Endometrial microvascular endothelial cells (primary cell): ENCODE results near the gene RPS27. TPM values are rescaled to one million over a fixed set of nuclear protein-coding genes. Genes with fewer than 3 reads are reported as not detected.

ENCODE experiments used
- in situ Hi-C: cut with HindIII; loops from 2 replicates; pipeline ENCODE4 v1.10.0; 2017; ENCODE audit warnings: low sequenced_read_pairs, low pct_unique_long_range_greater_than_20kb; ENCODE audit errors: inconsistent ontology term
- total RNA-seq: library from RNA; depleted of rRNA; stranded (reverse); fragments of >200 nt; gene quantifications from one replicate; pipeline ENCODE4 v1.2.3, GENCODE V29; 2015; ENCODE audit errors: inconsistent ontology term

RPS27 gene
- 940 TPM for total RNA-seq

- in situ Hi-C loops: no loop called here
Measured at GRCh38 chr1:153990468-153991150, at the start of gene RPS27. Gene RPS27, plus strand, starts transcription at chr1:153990762. Its CDS starts 35 bp downstream, at chr1:153990797.

DNA sequence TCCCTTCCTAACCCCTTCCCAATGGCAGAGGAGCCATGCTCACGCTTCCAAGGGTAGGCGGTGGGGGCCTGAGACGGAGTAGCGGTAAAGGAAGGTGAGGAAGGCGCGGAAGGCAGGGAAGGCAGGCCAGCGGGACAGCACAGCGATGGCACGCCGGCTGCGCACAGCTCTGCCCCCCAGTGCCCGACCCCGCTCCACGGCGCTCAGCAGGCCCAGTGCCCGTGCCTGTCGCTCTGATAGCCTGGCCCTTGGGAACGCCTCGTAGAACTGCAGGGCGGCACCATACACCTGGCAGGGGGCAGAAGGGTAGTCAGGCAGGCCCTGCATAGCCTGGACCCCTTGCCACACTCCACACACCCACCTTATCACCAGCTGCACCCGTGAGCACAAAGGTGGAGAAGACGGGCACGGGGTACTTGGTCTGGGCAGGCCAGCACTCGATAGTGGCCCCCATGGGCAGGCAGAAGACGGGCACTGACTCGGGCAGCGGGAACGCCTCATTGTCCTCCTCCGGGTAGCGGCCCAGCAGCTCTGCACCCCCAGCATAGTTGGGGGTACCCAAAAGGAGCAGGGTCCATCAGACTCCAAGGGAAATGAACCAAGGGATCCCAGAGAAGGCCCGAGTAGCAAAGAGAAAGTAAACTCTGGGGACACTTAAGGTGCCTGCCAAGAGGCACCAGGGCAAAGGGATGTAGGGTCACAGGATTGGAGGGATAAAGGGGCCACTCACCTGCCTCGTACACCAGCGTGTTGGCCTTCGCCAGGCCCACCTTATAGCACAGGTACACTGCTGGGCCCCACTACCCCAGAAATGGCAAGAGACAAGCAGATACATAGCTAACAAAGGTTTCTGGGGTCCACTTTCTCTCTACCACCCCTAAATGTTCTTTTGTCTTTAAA lies 48.5 kb upstream of the RPS27 start:
- in situ Hi-C loops: no loop called here

DNA sequence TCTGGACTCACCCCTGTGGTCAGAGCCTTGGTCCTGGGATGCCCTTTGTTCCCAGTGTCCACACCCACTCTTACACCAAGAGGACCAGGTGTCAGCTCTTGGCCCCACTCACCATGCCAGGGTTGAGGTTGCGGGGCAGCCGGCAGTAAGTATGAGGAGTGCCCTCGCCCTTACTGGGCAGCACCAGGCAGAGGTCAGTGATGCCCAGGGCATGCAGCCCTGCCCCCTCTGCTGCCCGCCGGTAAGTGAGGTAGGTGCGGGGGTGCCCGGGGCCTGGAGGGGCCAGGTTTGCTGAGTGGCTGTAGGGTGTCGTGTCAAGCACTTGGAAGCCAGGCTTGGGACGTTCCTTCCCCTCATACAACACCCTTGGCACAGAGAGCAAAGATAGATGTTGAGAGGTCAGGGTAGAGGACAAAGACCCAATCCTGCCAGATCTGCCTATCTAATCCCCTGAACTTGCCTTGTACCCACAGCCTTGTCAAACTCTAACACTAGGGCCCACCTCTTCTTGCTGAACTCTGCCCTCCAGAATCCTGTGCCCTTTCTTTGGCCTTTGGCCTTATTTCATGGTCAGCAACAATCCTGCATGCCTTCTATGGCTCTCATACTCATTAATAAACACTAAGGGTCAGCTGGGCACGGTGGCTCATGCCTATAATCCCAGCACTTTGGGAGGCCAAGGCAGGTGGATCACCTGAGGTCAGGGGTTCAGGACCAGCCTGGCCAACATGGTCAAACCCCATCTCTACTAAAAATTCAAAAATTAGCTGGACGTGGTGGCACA lies 47.6 kb upstream of the RPS27 start:
- in situ Hi-C loops: no loop called here

DNA sequence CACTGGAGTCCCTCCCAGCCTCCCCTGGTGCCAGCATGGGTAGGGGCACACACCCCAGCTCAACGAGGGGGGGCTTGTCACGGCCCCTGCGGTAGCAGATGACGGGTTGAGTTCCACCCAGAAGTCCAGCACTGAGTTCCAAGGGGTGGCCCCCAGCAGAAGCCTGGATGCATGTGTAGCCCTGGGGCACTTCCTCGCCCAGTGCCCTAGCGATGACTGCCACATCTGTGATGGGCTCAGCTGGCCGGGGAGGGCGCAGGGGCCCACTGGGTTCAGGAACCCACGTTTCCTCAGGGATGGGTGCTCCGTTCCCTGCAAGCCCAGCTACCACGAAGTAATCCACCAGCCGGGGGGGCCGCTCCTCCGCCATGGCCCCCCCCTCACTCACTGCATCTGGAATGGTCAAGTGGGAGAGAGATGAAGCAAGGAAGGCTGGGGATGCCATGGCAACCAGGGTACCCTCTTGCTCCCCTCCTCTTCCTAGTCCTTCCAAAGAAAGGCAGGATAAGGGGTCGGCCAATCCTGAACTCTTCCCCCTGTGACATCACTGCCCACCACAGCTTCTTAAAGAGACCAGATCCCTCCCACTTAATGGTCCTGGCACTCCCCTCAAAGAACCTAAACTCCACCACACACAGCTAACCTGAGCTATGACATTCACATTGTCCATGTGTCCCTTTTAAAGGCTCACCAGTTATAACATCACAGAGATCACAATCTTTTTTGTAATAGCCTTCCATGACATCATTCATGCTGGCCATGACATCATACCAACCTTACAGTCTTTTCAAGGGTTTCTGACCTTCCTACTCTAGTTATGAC lies 46.3 kb upstream of the RPS27 start:
- in situ Hi-C loops: no loop called here

DNA sequence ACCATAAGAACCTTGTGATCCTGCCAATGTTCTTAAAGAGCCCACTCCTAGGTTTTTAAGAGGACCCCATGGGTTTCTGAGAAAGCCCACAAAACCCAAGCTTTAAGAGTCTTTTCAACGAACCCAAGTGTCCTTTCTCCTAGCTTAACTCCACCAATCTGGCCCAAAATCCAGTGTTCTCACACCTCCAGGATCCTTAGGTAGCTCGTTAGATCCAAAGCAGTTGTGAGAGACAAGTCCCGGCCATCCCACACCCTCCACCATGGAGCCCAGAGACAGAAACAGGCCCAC lies 45.8 kb upstream of the RPS27 start:
- in situ Hi-C loops: no loop called here

GRCh38 chr1:153945131-153945794 lies 45.3 kb upstream of the RPS27 start:
- in situ Hi-C loops: no loop called here

DNA sequence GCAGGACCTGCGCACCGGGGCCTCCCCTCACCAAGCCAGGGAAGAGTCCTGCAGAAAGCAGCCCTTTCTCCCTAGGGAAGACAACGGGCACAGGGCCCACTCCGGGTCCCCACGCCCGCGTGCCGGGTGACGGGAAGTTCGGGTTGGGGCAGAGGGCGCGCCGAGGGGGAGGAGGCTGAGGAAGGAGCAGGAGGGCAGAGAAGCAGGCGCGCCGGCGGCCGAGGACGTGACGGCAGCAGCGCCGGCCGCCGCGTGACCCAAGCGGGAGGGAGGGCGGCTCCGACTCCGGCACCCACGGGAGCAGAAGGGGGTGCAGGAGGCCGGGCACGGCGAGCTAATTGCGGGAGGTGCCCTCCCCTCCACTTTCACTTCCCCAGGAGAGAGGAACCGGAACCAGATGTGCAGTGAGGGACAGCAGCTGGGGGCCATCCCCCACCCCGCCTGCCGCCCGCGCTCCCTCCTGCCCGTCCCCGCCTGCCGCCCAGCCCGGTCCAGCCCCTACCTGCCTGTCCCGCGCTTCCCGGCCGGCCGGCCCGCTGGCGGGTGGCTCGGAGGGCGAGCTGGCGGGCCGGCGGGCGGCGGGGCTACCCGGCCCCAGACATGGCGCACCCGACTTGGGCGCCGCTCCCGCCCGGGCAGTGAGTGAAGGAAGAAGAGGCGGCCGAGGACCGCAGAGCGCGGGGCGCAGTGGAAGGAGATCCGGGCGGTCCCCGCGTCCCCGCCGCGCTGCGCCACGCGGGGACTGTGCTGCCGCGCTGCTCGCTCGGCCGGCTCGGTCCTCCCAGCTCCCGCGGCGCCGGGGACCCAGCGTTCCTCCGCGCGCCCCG lies 44.6 kb upstream of the RPS27 start:
- in situ Hi-C loops: no loop called here

GRCh38 chr1:153946622-153947241 lies 43.8 kb upstream of the RPS27 start, which contains the start of gene DENND4B:
Gene DENND4B, minus strand, starts transcription at chr1:153946718. Its CDS starts 2,344 bp downstream, at chr1:153944374.
- in situ Hi-C loops: no loop called here

DNA sequence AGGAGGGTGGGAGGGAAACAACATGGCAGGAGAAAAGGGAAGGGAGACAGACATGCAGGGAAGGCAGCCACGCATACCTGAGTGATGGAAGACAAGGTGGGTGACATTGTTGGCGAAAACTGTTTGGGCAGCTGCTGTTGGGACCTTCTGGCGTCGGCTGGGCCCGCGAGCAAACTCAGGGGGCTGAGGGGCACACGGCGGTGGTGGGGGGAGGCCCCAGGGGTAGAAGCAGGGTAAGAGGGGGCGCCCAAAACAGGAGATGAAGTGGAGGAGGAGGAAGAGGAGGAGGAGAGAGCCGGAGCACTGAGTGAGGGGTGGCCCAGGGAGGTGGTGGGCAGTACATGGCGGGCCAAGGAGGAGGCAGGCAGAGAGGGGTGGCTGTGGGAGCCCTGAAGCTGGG lies 39.4 kb upstream of the RPS27 start:
- in situ Hi-C loops: no loop called here

DNA sequence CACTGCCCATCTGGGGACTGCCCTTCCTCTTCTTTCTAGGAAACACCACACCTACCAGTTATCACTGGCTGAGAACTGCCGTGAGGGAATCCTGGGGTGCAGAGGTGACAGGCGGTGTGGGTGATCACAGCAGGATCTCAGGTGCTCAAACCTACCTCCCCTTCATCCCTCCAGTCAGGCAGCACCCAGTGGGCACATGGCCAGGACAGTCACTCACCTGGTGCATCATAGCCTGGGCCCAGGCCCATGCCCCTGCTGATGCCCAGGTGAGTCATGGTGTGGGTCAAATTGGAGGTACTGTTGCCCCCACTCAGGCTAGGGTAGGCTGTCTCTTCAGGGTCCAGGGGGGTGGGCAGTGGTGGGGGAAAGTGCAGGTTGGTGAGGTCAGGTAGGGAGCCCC lies 38.8 kb upstream of the RPS27 start:
- in situ Hi-C loops: no loop called here

- in situ Hi-C loops: no loop called here
Measured at GRCh38 chr1:153953859-153954365, 36.6 kb upstream of the RPS27 start.

- in situ Hi-C loops: no loop called here
Measured at GRCh38 chr1:153954826-153955225, 35.7 kb upstream of the RPS27 start.

DNA sequence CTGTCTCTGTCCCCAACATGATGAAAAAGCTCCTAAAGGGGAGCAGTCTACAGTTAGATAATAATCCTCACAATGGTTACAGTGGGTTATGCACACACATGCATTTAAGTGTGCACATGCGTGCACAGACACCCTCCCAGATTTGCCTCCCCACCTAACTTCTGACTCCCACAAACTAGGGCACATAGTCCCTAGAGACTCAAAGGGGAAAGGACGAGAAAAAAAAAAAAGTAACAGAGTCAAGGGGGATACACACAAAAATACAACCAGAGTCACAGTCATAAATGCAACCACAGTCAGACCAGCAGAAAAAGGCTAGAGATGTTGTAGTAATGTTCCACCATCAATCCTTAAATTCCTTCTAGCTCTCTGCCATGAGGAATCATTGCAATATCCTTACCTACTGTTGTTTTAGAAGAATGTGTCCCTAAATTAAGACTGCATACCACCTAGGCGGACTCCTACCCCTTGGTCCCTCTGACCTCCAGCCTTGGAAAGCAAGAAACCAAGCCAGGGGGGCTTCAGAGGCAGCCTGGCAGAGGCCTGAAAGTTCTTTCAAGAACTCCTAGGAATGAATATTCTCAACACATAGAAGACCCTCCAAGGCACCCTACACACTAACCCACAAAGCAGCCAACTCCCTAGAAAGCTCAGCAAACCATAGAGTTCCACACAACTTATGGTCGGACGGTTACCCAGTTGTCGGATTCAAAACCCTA lies 33.4 kb upstream of the RPS27 start:
- in situ Hi-C loops: no loop called here

GRCh38 chr1:153957744-153958110 lies 32.8 kb upstream of the RPS27 start:
- in situ Hi-C loops: no loop called here

- in situ Hi-C loops: no loop called here
Measured at GRCh38 chr1:153958111-153958960, 32.2 kb upstream of the RPS27 start, which contains the start of gene CRTC2. Gene CRTC2, minus strand, starts transcription at chr1:153958612. Its CDS starts 115 bp downstream, at chr1:153958497.

DNA sequence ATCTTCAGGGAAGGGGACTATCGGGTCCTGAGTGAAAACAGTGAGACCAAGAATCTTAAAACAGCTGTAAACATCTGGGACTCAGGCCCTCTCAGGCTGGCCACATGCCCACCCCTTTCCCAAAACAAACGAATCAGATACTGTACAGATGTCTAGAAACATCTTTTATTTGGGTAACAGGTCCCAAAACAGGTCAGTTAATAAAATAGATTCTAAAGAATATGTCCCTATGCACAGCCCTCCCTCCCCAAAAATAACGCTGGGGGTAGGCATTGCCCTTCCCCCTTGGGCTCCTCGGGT lies 31.7 kb upstream of the RPS27 start:
- in situ Hi-C loops: no loop called here
